Hepatocyte (in vitro differentiated cells): ENCODE results near the gene MNT.

Experiments used
- EZH2 ChIP-seq: fragments of 200-600 bp; sonication (generic); IDR thresholded peaks from 2 replicates; pipeline ENCODE4 v1.6.1; 2016; ENCODE audit warnings: antibody characterized with exemption, mild to moderate bottlenecking, borderline replicate concordance
- EZH2phosphoT487 ChIP-seq: fragments of 200-600 bp; sonication (generic); IDR thresholded peaks from one replicate; pipeline ENCODE4 v1.6.1; 2018; ENCODE audit warnings: antibody characterized with exemption, mild to moderate bottlenecking, low read depth, moderate library complexity; ENCODE audit not compliant: unreplicated experiment, severe bottlenecking
- TF ChIP-seq, protein P1 (sequence below): fragments of 200-600 bp; sonication (generic); IDR thresholded peaks from 2 replicates; pipeline ENCODE4 v1.5.1; 2016; ENCODE audit warnings: antibody characterized with exemption, mild to moderate bottlenecking; ENCODE audit not compliant: poor library complexity

DNA sequence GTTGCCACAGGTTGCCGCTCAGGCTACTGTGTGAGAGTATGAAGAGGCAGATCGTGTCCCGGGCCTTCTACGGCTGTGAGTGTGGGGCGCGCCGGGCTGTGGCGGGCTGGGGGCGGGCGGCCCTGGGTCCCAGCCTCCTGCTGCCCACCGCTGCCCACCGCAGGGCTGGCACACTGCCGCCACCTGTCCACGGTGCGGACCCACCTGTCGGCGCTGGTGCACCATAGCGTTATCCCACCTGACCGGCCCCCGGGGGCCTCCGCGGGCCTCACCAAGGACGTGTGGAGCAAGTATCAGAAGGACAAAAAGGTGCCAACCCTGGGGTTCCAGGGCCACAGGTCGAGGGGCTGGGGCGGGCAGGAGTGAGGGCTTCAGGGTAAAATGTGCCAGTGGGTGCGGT lies 28.7 kb downstream of the MNT start:
- no peak for TF ChIP-seq EZH2
- TF ChIP-seq, protein P1, sequence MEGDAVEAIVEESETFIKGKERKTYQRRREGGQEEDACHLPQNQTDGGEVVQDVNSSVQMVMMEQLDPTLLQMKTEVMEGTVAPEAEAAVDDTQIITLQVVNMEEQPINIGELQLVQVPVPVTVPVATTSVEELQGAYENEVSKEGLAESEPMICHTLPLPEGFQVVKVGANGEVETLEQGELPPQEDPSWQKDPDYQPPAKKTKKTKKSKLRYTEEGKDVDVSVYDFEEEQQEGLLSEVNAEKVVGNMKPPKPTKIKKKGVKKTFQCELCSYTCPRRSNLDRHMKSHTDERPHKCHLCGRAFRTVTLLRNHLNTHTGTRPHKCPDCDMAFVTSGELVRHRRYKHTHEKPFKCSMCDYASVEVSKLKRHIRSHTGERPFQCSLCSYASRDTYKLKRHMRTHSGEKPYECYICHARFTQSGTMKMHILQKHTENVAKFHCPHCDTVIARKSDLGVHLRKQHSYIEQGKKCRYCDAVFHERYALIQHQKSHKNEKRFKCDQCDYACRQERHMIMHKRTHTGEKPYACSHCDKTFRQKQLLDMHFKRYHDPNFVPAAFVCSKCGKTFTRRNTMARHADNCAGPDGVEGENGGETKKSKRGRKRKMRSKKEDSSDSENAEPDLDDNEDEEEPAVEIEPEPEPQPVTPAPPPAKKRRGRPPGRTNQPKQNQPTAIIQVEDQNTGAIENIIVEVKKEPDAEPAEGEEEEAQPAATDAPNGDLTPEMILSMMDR = no peak
- TF ChIP-seq EZH2phosphoT487 = no peak
